GM18907 (cell line): ENCODE data around the gene PRR33.
"Not testable (repeated sequence)": the region's sequence is repeated elsewhere in the genome, so short reads cannot be mapped to it uniquely, and the experiment has no call there.

Experiments
- ATAC-seq: cut with Tn5 transposase; IDR thresholded peaks from one replicate; pipeline ENCODE4 v1.9.1; 2021; ENCODE audit warnings: mild to moderate bottlenecking, moderate library complexity; ENCODE audit not compliant: unreplicated experiment

The PRR33 gene

DNA sequence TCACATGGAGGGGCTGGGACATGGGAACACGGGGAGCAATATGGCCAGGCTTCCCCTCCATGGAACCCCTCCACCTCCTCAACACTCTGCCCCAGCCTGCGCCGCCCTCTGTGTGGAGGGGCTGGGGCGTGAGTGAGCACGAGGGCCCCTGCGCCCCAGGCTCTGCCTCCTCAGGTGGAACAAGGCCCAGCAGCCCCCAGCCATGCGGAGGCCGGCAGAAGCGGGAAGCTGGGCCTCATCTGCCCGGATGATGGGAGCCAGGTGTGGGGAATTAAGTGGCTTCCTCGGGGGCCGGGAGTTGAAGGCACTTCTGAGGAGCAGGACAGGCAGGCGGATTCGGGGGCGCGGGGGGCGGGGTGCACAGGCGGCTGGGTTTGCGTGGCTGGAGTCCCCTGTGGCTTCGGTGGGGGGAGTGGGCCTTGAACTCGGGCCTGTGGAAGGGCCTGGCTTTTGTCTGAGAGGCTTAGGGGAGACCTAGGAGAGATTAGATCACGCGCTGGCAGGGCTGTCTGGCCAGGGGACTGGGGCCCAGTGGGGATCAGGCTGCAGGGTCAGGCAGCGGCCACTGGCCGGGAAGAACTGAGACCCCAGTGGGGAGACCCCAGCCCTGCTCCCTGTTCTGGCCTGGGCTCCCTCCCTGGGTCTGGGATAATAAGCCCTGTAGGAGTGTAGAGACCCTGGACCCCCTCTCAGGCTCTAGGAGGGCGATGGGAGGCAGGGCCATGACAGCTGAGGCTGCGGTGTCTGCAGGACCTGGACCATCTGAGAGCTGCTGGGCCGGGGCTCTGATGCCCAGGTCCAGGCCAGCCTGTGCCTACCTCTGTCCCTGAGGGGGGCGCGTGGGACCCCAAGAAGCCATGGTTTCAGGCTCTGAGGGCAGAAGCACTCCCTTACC, 13.3 kb downstream of the PRR33 start:
- no peak for ATAC-seq

DNA sequence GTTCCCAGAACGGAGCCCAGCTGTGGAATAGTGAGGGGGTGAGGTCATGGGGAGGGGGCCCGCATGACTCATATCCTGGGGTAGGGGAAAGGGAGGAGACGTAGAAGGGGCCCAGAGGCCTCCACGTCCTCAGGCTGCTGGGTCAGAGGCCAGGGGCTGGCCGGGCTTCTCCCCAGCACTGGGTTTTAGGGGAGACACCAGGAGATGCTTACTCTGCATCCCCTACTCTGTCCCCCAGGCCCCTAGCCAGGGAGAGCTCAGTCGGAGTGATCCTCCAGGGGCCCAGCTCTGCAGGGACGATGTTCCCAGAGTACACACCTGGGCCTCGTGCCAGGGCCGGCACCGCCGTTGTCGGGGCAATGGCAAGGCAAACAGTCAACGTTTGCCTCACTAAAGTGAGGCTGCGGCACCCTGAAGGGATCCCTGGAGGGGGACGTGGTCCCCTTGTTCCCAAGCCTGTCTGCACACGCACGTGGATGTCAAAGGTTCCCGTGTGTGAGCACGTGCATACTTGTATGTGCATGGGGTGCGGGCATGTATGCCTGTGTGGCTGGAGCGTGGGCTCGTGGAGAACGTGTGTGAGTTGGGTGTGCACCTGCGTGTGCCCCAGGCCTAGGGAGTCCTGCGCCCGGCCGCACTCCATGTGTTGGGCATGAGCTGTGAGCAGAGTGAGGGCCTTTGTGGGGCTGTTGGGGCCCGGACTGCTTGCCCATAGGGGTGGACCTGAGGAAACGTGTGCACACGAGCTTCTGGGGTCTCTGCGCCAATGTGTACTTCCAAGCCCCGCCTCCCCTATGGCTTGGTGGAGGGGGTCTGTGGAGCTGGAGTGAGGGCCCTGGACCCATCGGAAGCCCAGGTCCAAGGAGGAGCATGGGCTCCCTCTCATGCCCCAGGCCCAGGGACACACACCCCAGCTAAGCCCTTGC, 14.2 kb downstream of the PRR33 start:
- ATAC-seq, result no peak

DNA sequence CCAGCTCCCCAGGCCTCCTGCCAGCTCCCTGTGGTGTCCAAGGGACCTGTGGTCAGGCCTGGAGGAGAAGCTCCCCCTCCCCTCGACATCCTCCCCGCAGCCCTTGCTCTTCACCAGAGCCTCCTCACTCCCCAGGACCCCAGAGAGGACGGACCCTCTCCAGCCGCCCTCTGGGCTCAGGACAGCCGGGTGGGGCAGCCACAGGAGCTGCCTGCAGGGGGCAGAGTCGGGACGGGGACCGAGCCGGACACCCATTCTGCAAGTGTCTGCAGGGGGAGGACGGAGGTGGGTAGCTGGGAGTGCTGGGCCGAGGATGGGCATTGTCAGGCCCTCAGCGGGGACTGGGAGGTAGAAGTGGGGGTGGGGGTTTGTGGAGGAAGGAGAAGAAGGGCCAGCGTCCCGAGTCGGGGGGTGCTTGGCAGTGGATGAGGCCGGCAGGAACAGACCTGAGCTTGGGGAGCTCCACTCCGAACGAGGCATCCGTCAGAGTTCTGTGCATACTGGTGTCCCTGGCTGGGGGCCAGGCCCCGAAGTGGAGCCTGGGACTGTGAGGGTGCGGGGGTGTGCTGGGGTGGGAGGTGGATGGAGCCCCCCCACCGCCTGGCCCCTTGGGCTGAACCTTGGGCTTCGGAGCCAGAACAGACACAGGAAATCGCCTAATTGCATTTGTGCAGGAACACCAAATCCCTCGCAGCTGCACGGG, 15.2 kb downstream of the PRR33 start:
- ATAC-seq, result no peak

DNA sequence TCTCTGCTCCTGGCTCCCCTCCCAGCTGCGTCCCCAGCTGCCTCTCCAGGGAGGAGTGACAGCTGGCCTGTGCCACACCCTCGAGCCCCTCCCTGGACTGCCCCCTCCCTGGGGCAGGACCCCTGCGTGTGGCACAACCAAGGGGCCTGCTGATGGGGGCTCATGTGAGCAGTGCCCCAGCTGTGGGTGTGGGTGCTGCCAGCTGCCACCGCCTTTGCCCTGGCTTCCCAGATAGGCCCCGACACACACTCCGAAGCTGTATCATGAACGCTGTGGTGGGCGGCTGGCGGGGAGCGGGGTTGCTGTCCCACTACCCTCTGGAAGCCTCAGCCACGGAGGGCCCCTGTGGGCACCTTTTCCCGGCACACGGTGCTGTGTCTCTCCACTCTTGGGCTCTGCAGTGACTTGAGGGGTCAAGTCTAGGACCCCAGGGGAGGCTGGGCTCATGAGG, 15.8 kb downstream of the PRR33 start:
- not testable (repeated sequence) for ATAC-seq

DNA sequence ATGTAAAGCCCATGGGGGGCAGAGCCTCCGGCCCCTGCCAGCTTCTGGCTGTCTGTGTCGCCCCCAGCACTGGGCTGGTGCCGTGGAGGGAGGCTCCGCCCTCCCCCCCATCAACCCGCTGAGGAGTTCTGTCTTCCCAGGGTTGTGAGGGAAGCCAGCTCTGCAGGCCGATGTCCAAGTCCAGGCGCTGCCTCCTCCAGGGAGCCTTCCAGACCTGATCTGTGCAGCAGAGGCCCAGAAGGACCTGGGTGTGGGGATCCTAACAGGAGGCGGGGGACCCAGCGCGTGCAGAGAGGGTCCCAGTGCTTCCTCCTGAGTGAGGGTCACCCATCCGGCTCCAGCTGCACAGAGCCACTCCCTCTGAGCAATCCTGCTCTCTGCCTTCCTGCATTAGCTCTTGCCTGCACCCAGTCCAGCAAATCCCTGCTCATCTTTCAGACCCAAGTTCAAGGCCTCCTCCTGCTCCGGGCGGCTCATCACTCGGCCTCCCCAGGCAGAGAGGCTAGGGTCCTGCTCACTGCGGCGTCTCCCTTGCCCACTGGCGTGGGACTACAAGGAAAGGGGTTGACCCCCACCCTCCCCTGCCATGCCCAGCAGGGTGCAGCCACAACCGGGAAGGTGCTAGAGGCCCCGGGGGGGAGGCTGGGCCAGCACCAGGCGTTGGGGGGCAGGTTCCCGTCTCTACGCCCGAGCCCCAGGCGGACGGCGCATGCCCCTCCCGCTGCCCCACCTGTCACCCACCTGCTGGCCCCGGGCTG, 16.4 kb downstream of the PRR33 start:
- no peak for ATAC-seq

DNA sequence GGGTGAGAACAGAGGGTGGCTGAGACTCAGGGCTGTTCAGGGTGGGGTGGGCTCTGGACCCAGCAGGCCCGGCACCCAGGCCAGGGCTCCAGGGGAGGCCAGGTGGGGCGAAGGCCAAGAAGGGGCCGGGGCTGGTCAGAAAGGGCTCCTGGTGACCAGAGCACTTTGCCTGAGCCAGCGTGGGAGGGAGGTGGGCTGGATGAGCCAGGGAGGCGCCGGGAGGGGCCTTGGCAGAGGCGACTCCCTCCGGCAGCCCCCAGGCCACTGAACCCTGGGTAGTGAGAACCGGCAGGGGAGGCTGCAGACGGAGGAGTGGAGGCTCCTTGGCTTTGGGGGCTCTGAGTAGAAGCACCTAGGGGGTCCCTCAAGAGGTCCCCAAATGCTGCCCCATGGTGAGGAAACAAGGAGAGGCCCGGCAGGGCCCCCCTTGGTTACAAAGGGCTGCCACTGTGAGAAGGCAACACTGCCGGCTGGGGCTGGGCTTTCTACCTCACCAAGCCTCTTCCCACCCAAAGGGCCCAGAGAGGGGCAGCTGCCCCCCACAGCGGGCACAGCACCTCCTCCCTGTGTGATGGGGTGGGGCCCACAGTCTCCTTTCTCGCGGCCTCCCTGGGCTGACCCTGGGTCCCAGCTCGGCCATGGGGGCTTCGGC, 17.1 kb downstream of the PRR33 start:
- not testable (repeated sequence) for ATAC-seq

DNA sequence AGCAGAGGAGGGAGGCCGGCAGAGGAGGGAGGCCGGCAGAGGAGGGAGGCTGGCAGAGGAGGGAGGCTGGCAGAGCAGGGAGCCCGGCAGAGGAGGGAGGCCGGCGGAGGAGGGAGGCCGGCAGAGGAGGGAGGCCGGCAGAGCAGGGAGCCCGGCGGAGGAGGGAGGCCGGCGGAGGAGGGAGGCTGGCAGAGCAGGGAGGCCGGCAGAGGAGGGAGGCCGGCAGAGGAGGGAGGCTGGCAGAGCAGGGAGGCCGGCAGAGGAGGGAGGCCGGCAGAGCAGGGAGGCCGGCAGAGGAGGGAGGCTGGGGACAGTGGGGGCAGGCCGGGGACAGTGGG, 17.9 kb downstream of the PRR33 start:
- ATAC-seq, result not testable (repeated sequence)

DNA sequence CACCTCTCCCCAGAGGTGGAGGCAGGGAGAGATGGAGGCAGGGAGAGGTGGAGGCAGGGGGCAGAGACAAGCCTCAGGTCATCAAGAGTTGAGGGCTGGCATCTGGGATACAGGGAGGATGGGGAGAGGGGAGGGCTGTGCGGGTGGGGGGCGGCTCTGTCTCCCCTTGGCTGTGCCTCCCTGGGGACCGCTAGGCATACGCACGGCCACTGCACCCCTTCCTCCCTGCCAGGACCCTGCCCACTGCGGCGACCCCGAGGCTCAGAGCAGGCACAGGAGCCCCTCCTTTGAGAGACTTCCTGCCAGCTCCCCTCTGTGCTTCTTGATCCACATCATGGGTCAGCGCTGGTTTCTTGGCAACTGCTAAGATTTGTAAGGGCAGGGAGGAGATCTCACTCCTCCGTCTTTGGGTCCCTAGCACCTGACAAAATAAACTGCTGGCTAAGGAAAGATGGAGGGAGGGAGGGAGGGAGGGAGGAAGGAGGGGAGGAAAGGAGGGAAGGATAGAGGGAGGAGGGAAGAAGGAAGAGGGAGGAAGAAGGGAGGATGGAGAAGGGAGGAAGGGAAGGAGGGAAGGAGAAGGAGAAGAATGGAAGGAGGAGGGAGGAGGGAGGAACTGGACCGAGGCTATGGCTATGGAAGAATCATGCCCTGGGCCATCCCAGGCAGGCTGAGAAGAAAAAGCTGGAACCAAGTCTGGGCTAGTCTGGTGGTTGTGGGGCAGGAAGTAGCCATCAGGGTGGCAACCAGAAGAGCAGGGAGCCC, 18.5 kb downstream of the PRR33 start:
- ATAC-seq, result no peak

DNA sequence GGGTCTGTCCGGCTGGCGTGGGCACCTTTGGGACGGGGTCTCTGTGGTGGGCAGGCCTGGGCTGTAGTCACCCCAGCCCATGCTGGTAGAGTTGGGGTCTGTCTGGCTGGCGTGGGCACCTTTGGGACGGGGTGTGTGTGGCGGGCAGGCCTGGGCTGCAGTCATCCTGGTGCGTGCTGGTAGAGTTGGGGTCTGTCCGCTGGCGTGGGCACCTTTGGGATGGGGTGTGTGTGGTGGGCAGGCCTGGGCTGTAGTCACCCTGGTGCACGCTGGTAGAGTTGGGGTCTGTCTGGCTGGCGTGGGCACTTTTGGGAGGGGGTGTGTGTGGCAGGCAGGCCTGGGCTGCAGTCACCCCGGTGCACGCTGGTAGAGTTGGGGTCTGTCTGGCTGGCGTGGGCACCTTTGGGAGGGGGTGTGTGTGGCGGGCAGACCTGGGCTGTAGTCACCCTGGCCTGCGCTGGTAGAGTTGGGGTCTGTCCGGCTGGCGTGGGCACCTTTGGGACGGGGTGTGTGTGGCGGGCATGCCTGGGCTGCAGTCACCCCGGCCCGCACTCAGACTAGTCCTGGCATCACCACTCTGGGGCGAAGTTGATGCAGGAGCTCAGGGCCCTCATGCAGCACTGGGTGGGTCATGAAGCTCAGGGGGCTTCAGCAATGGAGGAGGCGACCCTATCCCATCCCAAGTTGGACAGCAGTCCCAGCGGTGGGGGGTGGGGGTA, 19.3 kb downstream of the PRR33 start:
- ATAC-seq, result no peak

DNA sequence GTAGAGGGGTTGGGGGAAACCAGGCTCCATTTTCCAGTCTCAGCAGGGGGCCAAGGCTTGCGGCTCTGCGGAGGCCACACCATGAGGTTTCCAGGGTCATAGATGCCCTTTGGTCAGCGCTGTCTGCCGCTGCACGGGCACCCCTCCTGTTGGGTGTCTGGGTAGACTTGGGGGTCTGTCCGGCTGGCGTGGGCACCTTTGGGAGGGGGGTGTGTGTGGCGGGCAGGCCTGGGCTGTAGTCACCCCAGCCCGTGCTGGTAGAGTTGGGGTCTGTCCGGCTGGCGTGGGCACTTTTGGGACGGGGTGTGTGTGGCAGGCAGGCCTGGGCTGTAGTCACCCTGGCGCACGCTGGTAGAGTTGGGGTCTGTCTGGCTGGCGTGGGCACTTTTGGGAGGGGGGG, 20.2 kb downstream of the PRR33 start:
- ATAC-seq, result no peak

DNA sequence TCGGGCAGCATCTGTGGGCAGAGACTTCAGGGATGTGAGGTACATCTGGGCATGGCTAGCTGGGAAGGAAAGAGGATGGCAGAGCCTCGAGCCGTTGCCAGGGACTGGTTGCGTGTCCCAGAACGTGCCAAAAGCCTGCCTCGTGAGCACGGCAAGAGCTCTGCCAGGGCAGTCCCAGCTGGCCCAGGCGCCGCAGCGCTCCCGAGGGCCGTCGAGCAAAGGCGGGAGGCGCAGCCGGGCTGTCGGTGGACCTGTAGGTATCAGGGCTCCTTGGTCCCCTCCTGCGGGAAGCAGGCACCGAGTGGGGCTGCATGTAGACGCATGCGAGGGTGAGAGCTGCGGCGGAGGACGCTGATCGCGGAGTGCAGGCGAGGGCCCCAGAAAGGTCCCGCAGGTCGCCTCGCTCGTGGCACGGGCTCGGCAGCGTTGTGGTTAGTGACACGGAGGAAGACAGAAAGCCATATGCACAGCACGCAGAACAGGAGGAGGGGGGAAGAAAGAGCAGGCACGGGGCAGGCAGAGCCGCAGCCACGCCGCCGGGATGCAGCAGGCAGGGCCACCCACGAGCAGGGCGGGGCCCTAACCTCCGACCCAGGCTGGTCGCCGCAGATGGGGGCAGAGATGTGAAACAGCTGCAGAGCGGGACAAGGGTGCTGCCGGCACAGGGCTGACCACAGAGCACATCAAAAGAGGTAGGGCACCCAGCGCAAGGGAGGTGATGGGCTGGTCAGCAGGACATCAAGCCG, 20.8 kb downstream of the PRR33 start:
- no peak for ATAC-seq

DNA sequence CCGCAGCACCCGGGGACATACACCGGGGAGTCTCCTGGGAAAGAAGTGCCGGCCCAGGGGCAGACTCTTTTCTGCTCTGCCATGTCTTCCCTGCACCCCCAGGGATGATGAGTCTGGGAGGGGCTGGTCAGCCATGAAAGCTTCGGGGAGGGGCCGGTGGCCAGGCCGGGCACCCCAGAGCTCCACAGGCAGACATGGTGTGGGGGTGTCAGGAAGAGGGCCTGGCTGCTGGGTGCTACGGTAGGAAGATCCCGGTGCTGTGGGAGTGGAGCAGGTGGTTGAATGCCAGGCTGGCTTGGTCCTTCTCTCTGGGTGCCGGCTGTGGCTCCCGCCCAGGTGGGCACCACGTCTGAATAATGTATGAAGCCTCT, 21.4 kb downstream of the PRR33 start:
- no peak for ATAC-seq

DNA sequence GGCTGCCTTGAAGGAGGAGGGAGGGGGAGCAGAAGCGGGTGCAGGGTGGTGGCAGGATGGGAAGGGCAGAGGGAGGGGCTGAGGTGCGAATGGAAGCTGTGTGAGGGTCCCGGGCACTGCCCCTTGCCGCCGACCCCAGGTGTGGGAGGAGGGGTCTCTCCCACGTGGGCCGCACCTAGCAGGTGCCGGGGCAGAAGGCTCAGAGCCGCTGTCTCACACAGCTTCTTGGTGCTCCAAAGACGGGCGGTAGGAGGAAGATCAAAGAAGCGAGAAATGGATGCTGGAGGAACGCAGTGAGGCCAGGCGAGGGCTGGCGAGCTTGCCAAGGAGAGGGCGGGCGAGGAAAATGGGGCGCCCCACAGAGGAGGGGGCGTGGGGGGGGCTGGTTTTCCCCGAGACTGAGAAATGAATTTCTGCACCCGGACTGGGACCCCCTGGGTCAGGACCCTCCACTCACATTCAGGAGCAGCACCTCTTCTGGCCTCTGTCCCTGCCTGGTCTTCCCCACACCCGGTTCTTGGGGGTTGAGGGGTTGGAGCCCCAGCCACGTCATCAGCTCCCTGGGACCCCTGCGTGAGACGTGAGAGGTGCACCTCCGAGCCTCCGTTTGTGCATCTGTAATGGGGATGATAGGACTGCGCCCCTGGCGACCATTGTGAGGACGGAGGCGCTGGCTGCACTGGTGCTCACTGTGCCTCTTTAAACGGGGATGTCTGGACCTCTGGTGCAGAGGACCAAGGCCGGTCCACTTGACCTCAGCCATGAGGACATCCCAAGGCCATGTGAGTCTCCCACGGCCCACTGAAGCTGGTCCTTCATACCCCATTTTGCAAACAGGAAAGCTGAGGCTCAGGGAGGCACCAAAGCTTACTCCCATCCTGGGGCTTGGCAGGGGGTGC, 22.0 kb downstream of the PRR33 start:
- no peak for ATAC-seq

DNA sequence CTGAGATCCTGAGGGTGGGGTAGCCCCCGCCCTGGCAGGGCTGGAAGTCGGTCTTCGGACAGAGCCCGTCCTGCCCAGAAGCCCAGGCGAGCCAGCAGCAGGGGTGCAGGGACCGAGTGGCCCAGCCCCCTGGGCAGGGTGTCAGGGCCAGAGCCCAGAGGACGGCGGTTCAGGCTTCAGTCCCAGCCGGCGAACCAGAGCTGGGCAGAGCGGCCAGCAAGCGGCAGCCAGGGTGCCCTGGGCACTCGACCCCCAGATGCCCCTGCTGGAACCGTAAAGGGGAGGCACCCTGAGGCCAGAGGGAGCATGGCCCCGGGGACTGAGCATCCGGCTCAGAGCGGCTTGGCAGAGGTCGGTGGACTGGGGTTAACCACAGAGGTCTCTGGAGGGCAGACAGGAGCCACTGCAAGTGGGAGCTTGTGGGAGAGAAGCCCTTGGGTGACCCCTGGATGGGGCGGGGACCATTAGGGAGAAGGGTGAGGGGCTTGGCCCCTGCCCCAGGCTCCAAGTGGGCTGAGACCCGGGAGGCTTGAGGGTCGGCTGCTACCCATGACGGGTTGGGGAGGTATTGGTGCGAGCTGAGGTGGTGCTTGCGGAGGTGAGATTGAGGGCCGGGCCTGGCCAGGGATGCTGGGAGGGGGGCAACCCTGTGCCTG, 22.9 kb downstream of the PRR33 start:
- no peak for ATAC-seq

DNA sequence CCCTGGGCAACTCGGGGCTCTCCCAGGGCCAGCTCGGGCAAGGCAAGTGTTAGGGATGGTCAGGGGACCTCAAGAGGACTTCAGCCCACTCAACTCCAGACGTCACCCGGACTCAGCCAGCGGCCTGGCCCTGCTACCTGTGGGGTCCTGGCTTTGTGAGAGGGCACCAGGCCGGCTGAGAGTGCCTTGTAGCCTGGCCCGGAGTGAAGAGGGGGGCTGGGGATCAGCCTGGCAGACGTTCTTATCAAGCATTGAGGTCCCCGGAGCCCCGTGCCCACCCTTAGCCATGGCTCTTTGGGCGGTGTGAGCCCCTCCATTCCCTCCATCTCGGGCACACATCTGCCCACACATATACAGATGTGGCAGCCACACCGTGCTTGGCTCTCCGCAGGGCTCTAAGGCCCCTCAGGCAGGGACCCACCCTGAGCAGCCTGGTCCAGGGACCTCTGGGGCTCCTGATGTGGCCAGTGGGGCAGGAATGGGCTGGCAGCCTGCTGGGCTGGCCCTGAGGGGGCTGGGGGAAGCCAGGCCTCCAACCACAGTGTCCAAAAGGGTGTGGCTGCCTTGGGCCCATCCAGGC, 23.5 kb downstream of the PRR33 start:
- no peak for ATAC-seq

DNA sequence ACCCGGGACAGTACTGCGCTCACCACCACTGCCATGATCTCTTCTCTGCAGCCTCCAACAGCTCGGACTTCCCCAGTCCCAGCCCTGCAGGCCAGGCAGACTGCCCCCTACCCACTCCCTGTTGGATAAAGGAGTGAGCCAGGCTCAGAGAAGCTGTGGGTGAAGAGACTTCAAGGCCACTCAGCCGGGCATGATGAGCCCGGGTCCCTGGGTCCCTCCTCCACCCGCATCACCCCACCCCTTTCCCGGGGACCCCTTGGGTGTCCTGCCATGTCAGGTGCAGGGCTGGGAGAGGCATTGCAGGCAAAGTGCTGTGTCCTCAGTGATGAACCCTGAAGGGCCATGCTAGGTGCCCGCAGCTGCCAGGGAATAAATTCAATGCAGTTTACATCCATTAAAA, 24.3 kb downstream of the PRR33 start:
- ATAC-seq, result no peak
